ENCODE results near the gene SUFU.
"Not testable (repeated sequence)": the region's sequence is repeated elsewhere in the genome, so short reads cannot be mapped to it uniquely, and the experiment has no call there.

The SUFU gene

GRCh38 chr10:102492983-102493382 is 10.8 kb upstream of the SUFU start:
- H3K4me2 ChIP-seq (ENCODE audit: low read length) = no peak overlapping the region

GRCh38 chr10:102493771-102494170 is 10.0 kb upstream of the SUFU start:
- no peaks in the 10 kb centered on the region for H3K27me3 ChIP-seq (ENCODE audit: low read depth, low read length)
- no peak overlapping the region for H2AFZ ChIP-seq (ENCODE audit: low read depth, low read length)
- H3K36me3 ChIP-seq (replicated peaks; ENCODE audit: low read depth, low read length) = peaks cover 2% of the 10 kb centered on the region
- no peak overlapping the region for H3K27ac ChIP-seq (ENCODE audit: low read length)
- H4K20me1 ChIP-seq (ENCODE audit: insufficient read depth, low read length) = no peaks in the 10 kb centered on the region; the same call in 1 of the 2 replicates
- H3K4me1 ChIP-seq (ENCODE audit: low read length) = no peaks in the 10 kb centered on the region
- peaks cover 33% of the 10 kb centered on the region for H3K79me2 ChIP-seq (ENCODE audit: low read length)
- no peak overlapping the region for H3K4me2 ChIP-seq (ENCODE audit: low read length)
- H3K9ac ChIP-seq (ENCODE audit: low read length) = no peak overlapping the region
- no peak for TF ChIP-seq EZH2phosphoT487 (IDR thresholded peaks at IDR 0.05; ENCODE audit: low read depth)
- TF ChIP-seq CTCF (IDR thresholded peaks at IDR 0.05; ENCODE audit: low read depth, low read length) = no peak
- H3K9me3 ChIP-seq (ENCODE audit: insufficient read depth, low read length) = no peaks in the 10 kb centered on the region
- no peak overlapping the region for H3K4me3 ChIP-seq (ENCODE audit: low read length)

More at GRCh38 chr10:102492983-102493382, 10.8 kb upstream of the SUFU start:
- H3K27ac ChIP-seq (ENCODE audit: low read length) = no peak overlapping the region
- no peak overlapping the region for H3K4me3 ChIP-seq (ENCODE audit: low read length)
- peaks cover 27% of the 10 kb centered on the region for H3K79me2 ChIP-seq (ENCODE audit: low read length)
- H4K20me1 ChIP-seq (ENCODE audit: insufficient read depth, low read length) = no peaks in the 10 kb centered on the region; the same call in 1 of the 2 replicates
- no peaks in the 10 kb centered on the region for H3K9me3 ChIP-seq (ENCODE audit: insufficient read depth, low read length)
- no peak overlapping the region for H3K9ac ChIP-seq (ENCODE audit: low read length)
- H3K36me3 ChIP-seq (replicated peaks; ENCODE audit: low read depth, low read length) = peaks cover 8% of the 10 kb centered on the region
- no peaks in the 10 kb centered on the region for H3K4me1 ChIP-seq (ENCODE audit: low read length)
- TF ChIP-seq CTCF (IDR thresholded peaks at IDR 0.05; ENCODE audit: low read depth, low read length) (no peak), EZH2phosphoT487 (IDR thresholded peaks at IDR 0.05; ENCODE audit: low read depth) (no peak)
- H3K27me3 ChIP-seq (ENCODE audit: low read depth, low read length) = no peaks in the 10 kb centered on the region
- no peak overlapping the region for H2AFZ ChIP-seq (ENCODE audit: low read depth, low read length)

- Histone ChIP-seq H3K27me3 (ENCODE audit: low read depth, low read length) (no peaks in the 10 kb centered on the region), H3K4me1 (ENCODE audit: low read length) (peaks cover 5% of the 10 kb centered on the region), H3K27ac (ENCODE audit: low read length) (no peak overlapping the region), H3K9me3 (ENCODE audit: insufficient read depth, low read length) (no peaks in the 10 kb centered on the region), H2AFZ (ENCODE audit: low read depth, low read length) (no peak overlapping the region), H4K20me1 (ENCODE audit: insufficient read depth, low read length) (peaks cover 7% of the 10 kb centered on the region), H3K4me2 (ENCODE audit: low read length) (no peak overlapping the region), H3K9ac (ENCODE audit: low read length) (no peak overlapping the region), H3K36me3 (replicated peaks; ENCODE audit: low read depth, low read length) (no peaks in the 10 kb centered on the region), H3K79me2 (ENCODE audit: low read length) (peaks cover 56% of the 10 kb centered on the region), H3K4me3 (ENCODE audit: low read length) (no peak overlapping the region)
- TF ChIP-seq CTCF (IDR thresholded peaks at IDR 0.05; ENCODE audit: low read depth, low read length) (no peak), EZH2phosphoT487 (IDR thresholded peaks at IDR 0.05; ENCODE audit: low read depth) (no peak)
Measured at GRCh38 chr10:102497545-102497944, 6.2 kb upstream of the SUFU start.

- peaks cover 7% of the 10 kb centered on the region for H4K20me1 ChIP-seq (ENCODE audit: insufficient read depth, low read length)
- no peak overlapping the region for H3K27ac ChIP-seq (ENCODE audit: low read length)
- H2AFZ ChIP-seq (ENCODE audit: low read depth, low read length) = no peak overlapping the region
- no peak for TF ChIP-seq CTCF (IDR thresholded peaks at IDR 0.05; ENCODE audit: low read depth, low read length)
- TF ChIP-seq EZH2phosphoT487 (IDR thresholded peaks at IDR 0.05; ENCODE audit: low read depth) = no peak
- H3K79me2 ChIP-seq (ENCODE audit: low read length) = peaks cover 54% of the 10 kb centered on the region
- H3K9me3 ChIP-seq (ENCODE audit: insufficient read depth, low read length) = no peaks in the 10 kb centered on the region
- H3K27me3 ChIP-seq (ENCODE audit: low read depth, low read length) = no peaks in the 10 kb centered on the region
- peaks cover 5% of the 10 kb centered on the region for H3K4me1 ChIP-seq (ENCODE audit: low read length)
- no peak overlapping the region for H3K4me3 ChIP-seq (ENCODE audit: low read length)
- H3K36me3 ChIP-seq (replicated peaks; ENCODE audit: low read depth, low read length) = no peaks in the 10 kb centered on the region
- no peak overlapping the region for H3K4me2 ChIP-seq (ENCODE audit: low read length)
- H3K9ac ChIP-seq (ENCODE audit: low read length) = no peak overlapping the region
Measured at GRCh38 chr10:102499356-102499755, 4.4 kb upstream of the SUFU start.

- peaks cover 63% of the 10 kb centered on the region for H3K79me2 ChIP-seq (ENCODE audit: low read length)
- not testable (repeated sequence) for H3K9ac ChIP-seq (ENCODE audit: low read length); H3K4me2 ChIP-seq (ENCODE audit: low read length); H3K9me3 ChIP-seq (ENCODE audit: insufficient read depth, low read length); H2AFZ ChIP-seq (ENCODE audit: low read depth, low read length); H3K27me3 ChIP-seq (ENCODE audit: low read depth, low read length); H3K36me3 ChIP-seq (replicated peaks; ENCODE audit: low read depth, low read length); H3K4me3 ChIP-seq (ENCODE audit: low read length); H3K27ac ChIP-seq (ENCODE audit: low read length); H3K4me1 ChIP-seq (ENCODE audit: low read length)
- H4K20me1 ChIP-seq (ENCODE audit: insufficient read depth, low read length) = peaks cover 11% of the 10 kb centered on the region
Measured at GRCh38 chr10:102500686-102501085, 3.1 kb upstream of the SUFU start.
